H1 (cell line): ENCODE data around the gene MYLK2. TPM values are rescaled to one million over a fixed set of nuclear protein-coding genes. Genes with fewer than 3 reads are reported as not detected.
A peak's percentile ranks its signal among the peaks of the same experiment; 100 is the strongest.

ENCODE experiments used
- CTCF ChIA-PET: fragments of 300-600 bp; sonication (Branson Sonifier 250); formaldehyde crosslinking; loops from one replicate; lab custom pipeline; 2021; ENCODE audit not compliant: partially characterized antibody; lab: Charles Lee
- POLR2A ChIA-PET: fragments of 300-600 bp; sonication (Branson Sonifier 250); formaldehyde crosslinking; loops from one replicate; lab custom pipeline; 2021; ENCODE audit warnings: inconsistent platforms; ENCODE audit not compliant: partially characterized antibody; lab: Charles Lee
- DNase-seq, 2 experiments: peaks; one replicate each; pipeline versions ENCODE4 v3.0.0 to v3.0.0-alpha.2; 2010 to 2022; ENCODE audit warnings: low spot score in 2 of 2, low read depth in 1 of 2, mixed read lengths in 1 of 2
- FAIRE-seq: peaks from 2 replicates; lab custom pipeline; 2011; peaks lifted over from hg19 to GRCh38; lab: Jason Lieb, UNC
- H2AFZ ChIP-seq: 2 replicates; pipeline ENCODE4 v1.8.1; 2012; ENCODE audit warnings: low read length, inconsistent platforms
- H2AK5ac ChIP-seq: 2 replicates; pipeline ENCODE4 v1.6.1; 2013; ENCODE audit warnings: low read depth, low read length
- H2BK120ac ChIP-seq: replicated peaks from 2 replicates; pipeline ENCODE3; 2013; ENCODE audit warnings: low read depth, low read length, inconsistent platforms
- H2BK12ac ChIP-seq: 2 replicates; pipeline ENCODE4 v1.6.1; 2013; ENCODE audit warnings: low read depth, low read length
- H2BK15ac ChIP-seq: 2 replicates; pipeline ENCODE4 v1.6.1; 2013; ENCODE audit warnings: low read length
- H2BK20ac ChIP-seq: 2 replicates; pipeline ENCODE4 v1.6.1; 2013; ENCODE audit warnings: low read length
- H2BK5ac ChIP-seq: 2 replicates; pipeline ENCODE4 v1.6.1; 2013; ENCODE audit warnings: low read depth, low read length
- H3K14ac ChIP-seq: 2 replicates; pipeline ENCODE4 v1.6.1; 2013; ENCODE audit warnings: inconsistent platforms; ENCODE audit not compliant: insufficient read length
- H3K18ac ChIP-seq: 2 replicates; pipeline ENCODE4 v1.6.1; 2013; ENCODE audit warnings: low read length; ENCODE audit errors: extremely low read depth
- H3K23ac ChIP-seq: 2 replicates; pipeline ENCODE4 v1.6.1; 2013; ENCODE audit warnings: inconsistent platforms; ENCODE audit not compliant: insufficient read length
- H3K23me2 ChIP-seq: 2 replicates; pipeline ENCODE4 v1.6.1; 2013; ENCODE audit warnings: low read depth, low read length
- H3K27ac ChIP-seq: 2 replicates; pipeline ENCODE4 v1.6.1; 2011; ENCODE audit warnings: low read depth, low read length, inconsistent platforms
- H3K27me3 ChIP-seq, 4 experiments: replicated peaks in 1 of 4; 1 replicate in 1 of 4; 2 replicates in 3 of 4; pipeline versions ENCODE4 v1.6.1 to v1.8.1; 2011 to 2013; ENCODE audit warnings: low read length in 3 of 4, mild to moderate bottlenecking in 3 of 4, inconsistent platforms in 2 of 4, mixed read lengths in 2 of 4, moderate library complexity in 1 of 4; ENCODE audit not compliant: control insufficient read depth in 3 of 4, insufficient read depth in 3 of 4; ENCODE audit errors: extremely low read depth in 1 of 4
- H3K36me3 ChIP-seq, 4 experiments: 2 replicates each; pipeline versions ENCODE4 v1.6.1 to v1.8.1; 2011 to 2013; ENCODE audit warnings: mild to moderate bottlenecking in 4 of 4, low read length in 3 of 4, moderate library complexity in 2 of 4, control low read depth in 1 of 4, inconsistent platforms in 1 of 4; ENCODE audit not compliant: insufficient read depth in 4 of 4, control insufficient read depth in 2 of 4
- H3K4ac ChIP-seq: replicated peaks from 2 replicates; pipeline ENCODE3; 2013; ENCODE audit warnings: low read length, low read depth, mixed read lengths, inconsistent platforms; ENCODE audit not compliant: insufficient read length
- H3K4me1 ChIP-seq, 4 experiments: replicated peaks in 1 of 4; 1 replicate in 1 of 4; 2 replicates in 3 of 4; pipeline versions ENCODE4 v1.6.1 to v1.8.1; 2011 to 2013; ENCODE audit warnings: low read length in 3 of 4, inconsistent platforms in 2 of 4, mixed read lengths in 1 of 4; ENCODE audit not compliant: insufficient read depth in 4 of 4, control insufficient read depth in 3 of 4
- H3K4me2 ChIP-seq, 2 experiments: 2 replicates each; pipeline versions ENCODE4 v1.6.1 to v1.8.1; 2011 to 2013; ENCODE audit warnings: low read depth in 2 of 2, low read length in 2 of 2, control low read depth in 1 of 2, inconsistent platforms in 1 of 2, mild to moderate bottlenecking in 1 of 2; ENCODE audit not compliant: insufficient read depth in 1 of 2
- H3K4me3 ChIP-seq, 4 experiments: fragments of 200-600, 300-600 bp in 1 of 4; sonication (generic), shearing (Covaris generic), sonication (Bioruptor Twin) in 1 of 4; 2 replicates each; pipeline versions ENCODE4 v1.5.1 to v1.8.1; 2011 to 2016; ENCODE audit warnings: low read length in 4 of 4, low read depth in 3 of 4, control low read depth in 2 of 4, inconsistent platforms in 2 of 4, mild to moderate bottlenecking in 2 of 4, mixed read lengths in 1 of 4, moderate library complexity in 1 of 4; ENCODE audit not compliant: insufficient read depth in 2 of 4; ENCODE audit errors: extremely low read depth in 1 of 4
- H3K56ac ChIP-seq: replicated peaks from 2 replicates; pipeline ENCODE3; 2013; ENCODE audit warnings: low read depth, mild to moderate bottlenecking, mixed read lengths, low read length, inconsistent platforms; ENCODE audit not compliant: insufficient read length
- H3K79me1 ChIP-seq: 2 replicates; pipeline ENCODE4 v1.6.1; 2013; ENCODE audit warnings: low read depth, low read length, control low read depth
- H3K79me2 ChIP-seq, 2 experiments: 2 replicates each; pipeline versions ENCODE4 v1.6.1 to v1.8.1; 2012 to 2013; ENCODE audit warnings: low read length in 2 of 2, mild to moderate bottlenecking in 2 of 2, inconsistent platforms in 1 of 2; ENCODE audit not compliant: insufficient read depth in 2 of 2, control insufficient read depth in 1 of 2
- H3K9ac ChIP-seq, 4 experiments: replicated peaks in 1 of 4; 1 replicate in 1 of 4; 2 replicates in 3 of 4; pipeline versions ENCODE4 v1.6.1 to v1.8.1; 2011 to 2013; ENCODE audit warnings: low read depth in 3 of 4, low read length in 3 of 4, control low read depth in 2 of 4, mild to moderate bottlenecking in 2 of 4, moderate library complexity in 2 of 4, inconsistent platforms in 1 of 4; ENCODE audit errors: extremely low read depth in 1 of 4
- H3K9me3 ChIP-seq, 2 experiments: 2 replicates each; pipeline versions ENCODE4 v1.6.1 to v1.8.1; 2012 to 2013; ENCODE audit warnings: mild to moderate bottlenecking in 2 of 2, moderate library complexity in 2 of 2, control low read depth in 1 of 2, inconsistent platforms in 1 of 2, low read depth in 1 of 2, low read length in 1 of 2, mixed read lengths in 1 of 2; ENCODE audit not compliant: insufficient read depth in 2 of 2
- H4K20me1 ChIP-seq, 2 experiments: replicated peaks in 1 of 2; 2 replicates each; pipeline versions ENCODE3 to v1.8.1; 2011 to 2013; ENCODE audit warnings: inconsistent platforms in 2 of 2, low read length in 2 of 2, mild to moderate bottlenecking in 1 of 2; ENCODE audit not compliant: insufficient read depth in 2 of 2, control insufficient read depth in 1 of 2
- H4K5ac ChIP-seq: 2 replicates; pipeline ENCODE4 v1.6.1; 2013; ENCODE audit warnings: low read length, low read depth, mixed read lengths, inconsistent platforms; ENCODE audit not compliant: insufficient read length
- H4K8ac ChIP-seq: 2 replicates; pipeline ENCODE4 v1.8.0; 2013; ENCODE audit warnings: mild to moderate bottlenecking, moderate library complexity, low read length, inconsistent platforms; ENCODE audit not compliant: insufficient read depth; ENCODE audit errors: extremely low read depth
- H4K91ac ChIP-seq: replicated peaks from 2 replicates; pipeline ENCODE3; 2013; ENCODE audit warnings: low read length, mixed read lengths, inconsistent platforms; ENCODE audit not compliant: insufficient read length
- BCL11A ChIP-seq, 2 experiments: IDR thresholded peaks; one replicate each; pipeline ENCODE4 v1.6.1; 2011; ENCODE audit warnings: low read depth in 2 of 2, low read length in 2 of 2, mild to moderate bottlenecking in 2 of 2
- CBX5 ChIP-seq: fragments of 300-800, 300-1000 bp; sonication (generic); IDR thresholded peaks from 2 replicates; pipeline ENCODE4 v1.7.1; 2016; ENCODE audit warnings: antibody characterized with exemption, low read length, low read depth
- CREB1 ChIP-seq: IDR thresholded peaks from 2 replicates; pipeline ENCODE4 v1.6.1; 2012; ENCODE audit warnings: inconsistent platforms
- CTBP2 ChIP-seq: IDR thresholded peaks from 2 replicates; pipeline ENCODE4 v1.7.0; 2011; ENCODE audit warnings: borderline replicate concordance, mild to moderate bottlenecking, moderate library complexity, mixed read lengths, low read length; ENCODE audit not compliant: insufficient read depth, insufficient read length
- JUND ChIP-seq: IDR thresholded peaks from 2 replicates; pipeline ENCODE4 v1.6.1; 2011; ENCODE audit warnings: mild to moderate bottlenecking, improper control_type of control experiment, low read length
- KDM5A ChIP-seq: fragments of 200-600 bp; IDR thresholded peaks from 2 replicates; pipeline ENCODE4 v1.7.1; 2012; ENCODE audit warnings: mild to moderate bottlenecking, low read length, inconsistent platforms, mixed read lengths
- POLR2A ChIP-seq, 2 experiments: IDR thresholded peaks; 1 replicate in 1 of 2; 2 replicates in 1 of 2; pipeline ENCODE4 v1.6.1; 2011; ENCODE audit warnings: low read depth in 2 of 2, low read length in 2 of 2, mild to moderate bottlenecking in 2 of 2; ENCODE audit errors: control extremely low read depth in 1 of 2
- WGBS, 2 experiments: shearing (Covaris generic) in 1 of 2; methylation state at CpG; one replicate each; pipeline versions ENCODE4 v1.1.6 to v1.1.7; 2013 to 2015; ENCODE audit warnings: low lambda C conversion rate in 2 of 2, mixed read lengths in 2 of 2, inconsistent platforms in 1 of 2, low coverage in 1 of 2, missing lambda C conversion rate in 1 of 2; ENCODE audit not compliant: insufficient replicate concordance in 2 of 2, insufficient coverage in 1 of 2, insufficient read length in 1 of 2; ENCODE audit errors: extremely low coverage in 1 of 2, missing lambda C conversion rate in 1 of 2; 5-methylcytosine and 5-hydroxymethylcytosine counted together
- polyA plus RNA-seq, 7 experiments: library from polyadenylated mRNA; depleted of rRNA in 3 of 7; stranded (reverse) in 5 of 7; unstranded in 2 of 7; fragments of >200 nt in 5 of 7; fragments of 200-250 nt in 2 of 7; gene quantifications; 1 replicate in 5 of 7; 2 replicates in 1 of 7; 4 replicates in 1 of 7; pipeline versions ENCODE4 v1.2.1 to v1.2.3, GENCODE V29; 2011 to 2013; ENCODE audit warnings: missing spikeins in 2 of 7, mixed read lengths in 2 of 7
- total RNA-seq: library from RNA; stranded (reverse); fragmentation: NEBNext Ultra II Directional; extraction: Animal tissue kit (Norgen Biotek cat#: 25700); gene quantifications from 2 replicates; pipeline ENCODE4 v1.2.1, GENCODE V29; 2021

The MYLK2 gene
- total and polyA plus RNA-seq, 2 of the 8 experiments (the other 6 are each of a cell fraction or from before 2014, with no cell fraction given), result 0.22 to 0.26 TPM

DNA sequence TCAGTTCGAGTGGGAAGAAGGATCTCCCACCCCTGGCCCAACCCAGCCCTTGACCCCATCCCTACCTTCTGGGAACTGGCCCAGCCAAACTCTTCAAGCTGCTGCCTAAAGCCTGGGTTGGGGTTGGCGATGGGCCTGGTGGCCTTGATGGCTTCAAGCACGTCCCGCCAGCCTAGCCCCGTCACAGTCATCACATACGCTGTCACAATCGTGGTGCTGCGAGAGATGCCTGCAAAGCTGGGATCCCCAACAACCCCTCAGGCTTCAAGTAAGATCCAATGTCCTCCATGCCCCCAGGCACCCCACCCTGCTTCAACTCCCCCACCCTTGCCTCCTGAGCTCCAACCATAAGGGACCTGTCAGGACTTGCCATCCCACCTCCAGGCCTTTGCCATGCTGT, 43.4 kb downstream of the MYLK2 start:
- ChIA-PET POLR2A (interaction anchor here (1.0 kb wide), 1 partner anchor 105 kb away, joined by 3 read pairs; no protein-coding TSS in a partner anchor), CTCF (interaction anchor here (0.8 to 4.4 kb wide), 6 partner anchors 9 to 89 kb away, joined by 3 to 26 read pairs (median 4); partner anchors contain the start of gene PDRG1)
- Histone ChIP-seq H3K23ac (no peak overlapping the region), H3K9me3 (no peaks in the 10 kb centered on the region), H4K91ac (peak overlapping the region; percentile 34), H2BK5ac (no peak overlapping the region), H4K5ac (no peak overlapping the region), H3K14ac (no peak overlapping the region), H2BK120ac (no peak overlapping the region), H4K20me1 (no peaks in the 10 kb centered on the region), H3K27ac (no peak overlapping the region), H3K18ac (peak overlapping the region; percentile 67), H3K4me2 (peak overlapping the region; percentile 68 to 97), H3K79me1 (no peaks in the 10 kb centered on the region), H3K79me2 (no peaks in the 10 kb centered on the region), H2AK5ac (no peak overlapping the region), H2BK15ac (peak overlapping the region; percentile 99), H3K23me2 (peaks cover 15% of the 10 kb centered on the region), H3K4me1 (peaks cover 3 to 24% (median 13%) of the 10 kb centered on the region in 4 experiments), H4K8ac (no peak overlapping the region), H2BK12ac (peak overlapping the region; percentile 88; the same call in 1 of the 2 replicates), H3K56ac (no peak overlapping the region), H3K27me3 (peaks cover 0 to 18% (median 14%) of the 10 kb centered on the region in 4 experiments; a peak in 5 of 7 replicates), H3K36me3 (no peaks in the 10 kb centered on the region), H2AFZ (no peak overlapping the region), H3K4ac (peak overlapping the region; percentile 15), H3K4me3 (peak overlapping the region; percentile 60 to 86 (median 74); a peak in 7 of 8 replicates), H3K9ac (no peak overlapping the region; a peak in 1 of 7 replicates), H2BK20ac (no peak overlapping the region)
- FAIRE-seq (no peak), DNase-seq (no peak)
- WGBS, 2 experiments, result 86% methylated on average over 8 of the region's 8 CpGs; no CpG with 5 or more reads in 1 of the 2 experiments
- TF ChIP-seq POLR2A (IDR thresholded peaks at IDR 0.05; ENCODE audit: control extremely low read depth in 1 of 2, low read depth in 2 of 2, low read length in 2 of 2) (no peak), JUND (no peak), BCL11A (IDR thresholded peaks at IDR 0.05; ENCODE audit: low read depth in 2 of 2, low read length in 2 of 2) (no peak), KDM5A (no peak), CBX5 (no peak), CREB1 (no peak), CTBP2 (no peak)
